Astrocyte of the spinal cord (primary cell): ENCODE results near the gene RPAP2.

Source experiments
- DNase-seq: peaks from one replicate; pipeline ENCODE4 v3.0.0; 2011; ENCODE audit warnings: low read depth, low spot score
- H3K4me3 ChIP-seq: 2 replicates; pipeline ENCODE4 v1.5.1; 2011; ENCODE audit warnings: low read depth, mild to moderate bottlenecking, low read length, moderate library complexity
- CTCF ChIP-seq: IDR thresholded peaks from 2 replicates; pipeline ENCODE4 v1.5.1; 2012; ENCODE audit warnings: low read depth, mild to moderate bottlenecking, low read length, inconsistent platforms
- in situ Hi-C: cut with HindIII; loops from 2 replicates; pipeline ENCODE4 v1.10.0; 2017; ENCODE audit warnings: low sequenced_read_pairs

RPAP2 gene

GRCh38 chr1:92306020-92306419 lies 7.2 kb downstream of the RPAP2 start:
- H3K4me3 ChIP-seq = no peak overlapping the region
- no peak for TF ChIP-seq CTCF
- no peak for DNase-seq
- in situ Hi-C loops = no loop called here

GRCh38 chr1:92307980-92308379 lies 9.1 kb downstream of the RPAP2 start:
- TF ChIP-seq CTCF = no peak
- H3K4me3 ChIP-seq = no peak overlapping the region
- in situ Hi-C loops = no loop called here
- no peak for DNase-seq

- in situ Hi-C loops = no loop called here
- DNase-seq = peak; percentile 52
- TF ChIP-seq CTCF = peak; percentile 51
- H3K4me3 ChIP-seq = no peak overlapping the region
These were observed 11.3 kb downstream of the RPAP2 start for GRCh38 chr1:92310185-92310597.

GRCh38 chr1:92314024-92314423 lies 15.2 kb downstream of the RPAP2 start:
- DNase-seq = no peak
- in situ Hi-C loops = no loop called here
- TF ChIP-seq CTCF = no peak
- H3K4me3 ChIP-seq = no peak overlapping the region

- no peak overlapping the region for H3K4me3 ChIP-seq
- in situ Hi-C loops = no loop called here
- no peak for DNase-seq
- TF ChIP-seq CTCF = no peak
These were observed 17.1 kb downstream of the RPAP2 start for GRCh38 chr1:92315766-92316599.

GRCh38 chr1:92317836-92318493 lies 19.1 kb downstream of the RPAP2 start:
- no peak overlapping the region for H3K4me3 ChIP-seq
- no peak for DNase-seq
- TF ChIP-seq CTCF = no peak
- in situ Hi-C loops = no loop called here
